ENCODE results near the gene DNAH10. TPM values are rescaled to one million over a fixed set of nuclear protein-coding genes. Genes with fewer than 3 reads are reported as not detected.

The DNAH10 gene
- total and polyA plus RNA-seq, 2 experiments from 2014 or later = 0.11 to 0.44 TPM

GRCh38 chr12:123807002-123807401 is 44.9 kb downstream of the DNAH10 start:
- no peak for DNase-seq
- 80 to 89% methylated on average over 3 to 4 of the region's 4 CpGs for WGBS, 2 experiments (ENCODE audit: low coverage in 1 of 2, low lambda C conversion rate in 2 of 2, missing lambda C conversion rate in 2 of 2)
- Histone ChIP-seq H3K9me2 (ENCODE audit: insufficient read depth) (no peaks in the 10 kb centered on the region), H3F3A (ENCODE audit: insufficient read depth) (no peaks in the 10 kb centered on the region), H3K27ac (no peak overlapping the region), H3K4me2 (ENCODE audit: unreplicated experiment) (no peak overlapping the region), H4K20me1 (ENCODE audit: insufficient read depth) (no peaks in the 10 kb centered on the region), H3K9me3 (ENCODE audit: low read depth) (no peaks in the 10 kb centered on the region), H3K9ac (no peak overlapping the region), H3K4me3 (no peak overlapping the region), H3K4me1 (ENCODE audit: insufficient read depth) (no peaks in the 10 kb centered on the region), H2AFZ (no peak overlapping the region), H3K79me2 (ENCODE audit: insufficient read depth) (no peaks in the 10 kb centered on the region), H3K36me3 (ENCODE audit: low read depth) (no peaks in the 10 kb centered on the region), H3K27me3 (replicated peaks; ENCODE audit: insufficient read depth) (0 out of 2 replicates have a peak, but pooled peaks cover 7% of the 10 kb centered on the region)
- TF ChIP-seq EZH2phosphoT487 (IDR thresholded peaks at IDR 0.05; ENCODE audit: insufficient read depth, low read depth) (no peak), EZH2 (IDR thresholded peaks at IDR 0.05; ENCODE audit: insufficient read depth, poor library complexity, severe bottlenecking) (no peak)
- in situ Hi-C loops (cut with MboI) = loop anchor here (10.0 kb wide), 1 partner anchor 178 kb away; no protein-coding TSS in a partner anchor

DNA sequence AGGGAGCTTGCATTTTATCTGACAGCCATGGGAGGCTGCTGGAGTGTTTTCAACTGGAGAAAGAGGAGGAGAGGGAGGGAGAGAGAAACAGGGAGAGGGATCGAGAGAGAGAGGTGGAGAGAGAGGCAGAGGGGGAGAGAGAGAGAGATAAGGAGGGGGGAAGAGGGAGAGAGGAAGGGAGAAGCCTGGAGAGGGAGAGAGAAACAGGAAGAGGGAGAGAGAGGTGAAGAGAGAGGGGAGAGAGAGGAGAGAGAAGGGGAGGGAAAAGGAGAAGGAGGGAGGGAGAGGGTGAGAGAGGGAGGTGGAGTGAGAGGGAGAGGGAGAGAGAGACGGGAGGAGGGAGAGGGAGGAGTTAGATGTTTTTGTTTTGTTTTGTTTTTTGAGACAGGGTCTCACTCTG is 45.6 kb downstream of the DNAH10 start:
- H3F3A ChIP-seq (ENCODE audit: insufficient read depth) = 0 out of 2 replicates have a peak, but pooled peaks cover 2% of the 10 kb centered on the region
- DNase-seq = no peak
- H3K9ac ChIP-seq = no peak overlapping the region
- H3K79me2 ChIP-seq (ENCODE audit: insufficient read depth) = no peaks in the 10 kb centered on the region
- no peaks in the 10 kb centered on the region for H4K20me1 ChIP-seq (ENCODE audit: insufficient read depth)
- no peaks in the 10 kb centered on the region for H3K9me2 ChIP-seq (ENCODE audit: insufficient read depth)
- TF ChIP-seq EZH2phosphoT487 (IDR thresholded peaks at IDR 0.05; ENCODE audit: insufficient read depth, low read depth) (no peak), EZH2 (IDR thresholded peaks at IDR 0.05; ENCODE audit: insufficient read depth, poor library complexity, severe bottlenecking) (no peak)
- H3K4me3 ChIP-seq = no peak overlapping the region
- no peak overlapping the region for H3K27ac ChIP-seq
- no peaks in the 10 kb centered on the region for H3K9me3 ChIP-seq (ENCODE audit: low read depth)
- in situ Hi-C loops (cut with MboI) = loop anchor here (10.0 kb wide), 1 partner anchor 177 kb away; no protein-coding TSS in a partner anchor
- no peak overlapping the region for H2AFZ ChIP-seq
- 0 out of 2 replicates have a peak, but pooled peaks cover 7% of the 10 kb centered on the region for H3K27me3 ChIP-seq (replicated peaks; ENCODE audit: insufficient read depth)
- 43 to 92% methylated on average over 1 to 2 of the region's 2 CpGs for WGBS, 2 experiments (ENCODE audit: low coverage in 1 of 2, low lambda C conversion rate in 2 of 2, missing lambda C conversion rate in 2 of 2)
- no peak overlapping the region for H3K4me2 ChIP-seq (ENCODE audit: unreplicated experiment)
- H3K4me1 ChIP-seq (ENCODE audit: insufficient read depth) = no peaks in the 10 kb centered on the region
- no peaks in the 10 kb centered on the region for H3K36me3 ChIP-seq (ENCODE audit: low read depth)

DNA sequence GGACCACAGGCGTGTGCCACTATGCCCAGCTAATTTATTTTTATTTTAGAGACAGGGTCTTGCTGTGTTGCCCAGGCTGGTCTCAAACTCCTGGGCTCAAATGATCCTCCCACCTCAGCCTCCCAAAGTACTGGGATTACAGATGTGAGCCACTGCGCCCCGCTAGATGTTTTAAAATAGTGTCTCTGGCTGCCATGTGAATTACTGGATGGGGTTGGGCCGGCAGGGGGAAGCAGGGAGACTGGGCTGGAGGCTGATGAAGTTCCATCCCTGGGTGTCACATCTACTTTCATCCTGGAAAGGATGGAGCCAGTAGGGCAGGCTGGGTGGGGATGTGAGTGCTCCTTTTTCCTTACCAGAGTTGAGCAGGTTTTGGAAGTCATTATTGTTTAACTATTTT is 46.1 kb downstream of the DNAH10 start:
- in situ Hi-C loops (cut with MboI) = loop anchor here (10.0 kb wide), 1 partner anchor 177 kb away; no protein-coding TSS in a partner anchor
- no peaks in the 10 kb centered on the region for H3K79me2 ChIP-seq (ENCODE audit: insufficient read depth)
- H3K9ac ChIP-seq = no peak overlapping the region
- no peaks in the 10 kb centered on the region for H3K4me1 ChIP-seq (ENCODE audit: insufficient read depth)
- H3F3A ChIP-seq (ENCODE audit: insufficient read depth) = 0 out of 2 replicates have a peak, but pooled peaks cover 7% of the 10 kb centered on the region
- H3K9me2 ChIP-seq (ENCODE audit: insufficient read depth) = no peaks in the 10 kb centered on the region
- WGBS, 2 experiments (ENCODE audit: low coverage in 1 of 2, low lambda C conversion rate in 2 of 2, missing lambda C conversion rate in 2 of 2) = 23 to 35% methylated on average over 4 of the region's 4 CpGs
- H3K36me3 ChIP-seq (ENCODE audit: low read depth) = no peaks in the 10 kb centered on the region
- H4K20me1 ChIP-seq (ENCODE audit: insufficient read depth) = no peaks in the 10 kb centered on the region
- no peaks in the 10 kb centered on the region for H3K9me3 ChIP-seq (ENCODE audit: low read depth)
- peak; percentile 61 for DNase-seq
- H3K27ac ChIP-seq = no peak overlapping the region
- no peak overlapping the region for H3K4me2 ChIP-seq (ENCODE audit: unreplicated experiment)
- no peak for TF ChIP-seq EZH2 (IDR thresholded peaks at IDR 0.05; ENCODE audit: insufficient read depth, poor library complexity, severe bottlenecking)
- TF ChIP-seq EZH2phosphoT487 (IDR thresholded peaks at IDR 0.05; ENCODE audit: insufficient read depth, low read depth) = no peak
- H2AFZ ChIP-seq = no peak overlapping the region
- H3K27me3 ChIP-seq (replicated peaks; ENCODE audit: insufficient read depth) = 0 out of 2 replicates have a peak, but pooled peaks cover 7% of the 10 kb centered on the region
- H3K4me3 ChIP-seq = no peak overlapping the region

GRCh38 chr12:123813349-123813748 is 51.2 kb downstream of the DNAH10 start:
- H3K27ac ChIP-seq = peak overlapping the region; percentile 4; the same call in 1 of the 2 replicates
- DNase-seq = peak; percentile 75
- H3F3A ChIP-seq (ENCODE audit: insufficient read depth) = peaks cover 16% of the 10 kb centered on the region
- no peaks in the 10 kb centered on the region for H3K79me2 ChIP-seq (ENCODE audit: insufficient read depth)
- H3K27me3 ChIP-seq (replicated peaks; ENCODE audit: insufficient read depth) = no peaks in the 10 kb centered on the region
- H4K20me1 ChIP-seq (ENCODE audit: insufficient read depth) = no peaks in the 10 kb centered on the region
- WGBS, 2 experiments (ENCODE audit: low coverage in 1 of 2, low lambda C conversion rate in 2 of 2, missing lambda C conversion rate in 2 of 2) = 51 to 55% methylated on average over 7 of the region's 7 CpGs
- no peak overlapping the region for H3K4me3 ChIP-seq
- no peak overlapping the region for H3K4me2 ChIP-seq (ENCODE audit: unreplicated experiment)
- H3K9me3 ChIP-seq (ENCODE audit: low read depth) = no peaks in the 10 kb centered on the region
- H3K4me1 ChIP-seq (ENCODE audit: insufficient read depth) = no peaks in the 10 kb centered on the region
- no peak for TF ChIP-seq EZH2phosphoT487 (IDR thresholded peaks at IDR 0.05; ENCODE audit: insufficient read depth, low read depth)
- no peak for TF ChIP-seq EZH2 (IDR thresholded peaks at IDR 0.05; ENCODE audit: insufficient read depth, poor library complexity, severe bottlenecking)
- H3K9ac ChIP-seq = no peak overlapping the region
- in situ Hi-C loops (cut with MboI) = no loop called here
- H2AFZ ChIP-seq = no peak overlapping the region
- no peaks in the 10 kb centered on the region for H3K9me2 ChIP-seq (ENCODE audit: insufficient read depth)
- H3K36me3 ChIP-seq (ENCODE audit: low read depth) = no peaks in the 10 kb centered on the region
